Activated naive CD4-positive, alpha-beta T cell treated with anti-CD3 and anti-CD28 coated beads, Interleukin-2, amount 50 U/mL, for 24 hours (primary cell): ENCODE measurements around the gene RAB27B.

Source experiments
- H3K27ac Mint-ChIP-seq: one replicate; pipeline ENCODE4 v1.8.0; 2021; ENCODE audit warnings: mild to moderate bottlenecking, mixed read lengths
- H3K27me3 Mint-ChIP-seq: one replicate; pipeline ENCODE4 v1.8.0; 2021; ENCODE audit warnings: mixed read lengths
- H3K36me3 Mint-ChIP-seq: one replicate; pipeline ENCODE4 v1.8.0; 2021; ENCODE audit warnings: mixed read lengths
- H3K4me1 Mint-ChIP-seq: one replicate; pipeline ENCODE4 v1.8.0; 2021; ENCODE audit warnings: mixed read lengths
- H3K4me3 Mint-ChIP-seq: one replicate; pipeline ENCODE4 v1.8.0; 2021; ENCODE audit warnings: mild to moderate bottlenecking, mixed read lengths
- H3K9me3 Mint-ChIP-seq: one replicate; pipeline ENCODE4 v1.8.0; 2021; ENCODE audit warnings: mixed read lengths

RAB27B gene, protein sequence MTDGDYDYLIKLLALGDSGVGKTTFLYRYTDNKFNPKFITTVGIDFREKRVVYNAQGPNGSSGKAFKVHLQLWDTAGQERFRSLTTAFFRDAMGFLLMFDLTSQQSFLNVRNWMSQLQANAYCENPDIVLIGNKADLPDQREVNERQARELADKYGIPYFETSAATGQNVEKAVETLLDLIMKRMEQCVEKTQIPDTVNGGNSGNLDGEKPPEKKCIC

GRCh38 chr18:54828281-54828881, at the start of gene RAB27B:
Gene RAB27B (plus strand): TSS chr18:54828477. CDS start chr18:54877586, 49,109 bp downstream.
- H3K4me1 Mint-ChIP-seq = peaks cover 28% of the 10 kb centered on the region
- peak within 1 kb of the TSS; percentile 87 for H3K4me3 Mint-ChIP-seq
- H3K27me3 Mint-ChIP-seq = peaks cover 8% of the 10 kb centered on the region
- H3K27ac Mint-ChIP-seq = no peak within 1 kb of the TSS
- peaks cover 3% of the 10 kb centered on the region for H3K36me3 Mint-ChIP-seq
- peaks cover 6% of the 10 kb centered on the region for H3K9me3 Mint-ChIP-seq

DNA sequence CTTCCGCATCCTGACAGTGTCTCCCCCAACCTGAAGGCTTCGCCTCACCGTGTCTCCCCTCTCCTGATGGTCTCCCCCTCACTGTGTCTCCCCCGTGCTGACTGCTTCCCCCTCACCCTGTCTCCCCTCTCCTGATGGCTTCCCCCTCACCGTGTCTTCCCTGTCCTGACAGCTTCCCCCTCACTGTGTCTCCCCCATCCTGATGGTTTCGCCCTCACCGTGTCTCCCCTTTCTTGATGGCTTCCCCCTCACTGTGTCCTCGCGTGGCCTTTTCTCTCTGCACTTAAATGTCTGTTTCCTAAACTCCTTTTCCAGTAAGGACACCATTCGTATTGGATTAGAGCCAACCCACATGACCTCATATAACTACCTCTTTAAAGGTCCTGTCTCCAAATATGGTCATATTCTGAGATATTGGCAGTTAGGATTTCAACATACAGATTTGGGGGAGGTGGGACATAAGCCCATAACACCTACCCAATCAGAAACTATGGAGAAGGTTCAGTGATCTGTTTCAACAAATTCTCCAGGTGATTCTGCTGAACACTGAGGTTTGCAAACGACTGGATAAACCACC, 47.9 kb upstream of the RAB27B start:
- H3K9me3 Mint-ChIP-seq = no peaks in the 10 kb centered on the region
- no peak overlapping the region for H3K27ac Mint-ChIP-seq
- no peaks in the 10 kb centered on the region for H3K4me1 Mint-ChIP-seq
- H3K27me3 Mint-ChIP-seq = no peaks in the 10 kb centered on the region
- no peak overlapping the region for H3K4me3 Mint-ChIP-seq
- no peaks in the 10 kb centered on the region for H3K36me3 Mint-ChIP-seq

DNA sequence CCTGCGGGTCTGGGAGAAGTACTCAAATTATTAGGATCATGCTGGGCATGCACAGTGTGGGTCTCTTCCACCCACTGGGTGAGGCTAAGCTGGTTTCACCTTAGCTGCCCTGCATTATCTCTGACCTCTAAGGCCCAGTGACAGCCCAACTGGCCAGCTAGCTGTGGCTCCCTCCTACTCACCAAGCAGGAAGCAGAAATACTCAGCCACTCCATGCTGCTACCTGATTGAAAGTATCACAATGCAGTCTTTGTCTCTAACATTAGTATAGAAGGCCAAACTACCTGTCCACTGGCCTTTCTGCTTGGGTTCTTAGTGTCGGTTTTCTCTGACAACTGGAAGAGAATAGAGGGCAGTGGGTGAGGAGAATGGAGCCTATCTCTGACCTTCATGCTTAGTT, 47.3 kb upstream of the RAB27B start:
- Mint-ChIP-seq H3K4me1 (no peaks in the 10 kb centered on the region), H3K27ac (no peak overlapping the region), H3K36me3 (no peaks in the 10 kb centered on the region), H3K27me3 (peaks cover under 1% of the 10 kb centered on the region), H3K9me3 (no peaks in the 10 kb centered on the region), H3K4me3 (no peak overlapping the region)

- Mint-ChIP-seq H3K36me3 (no peaks in the 10 kb centered on the region), H3K27ac (no peak overlapping the region), H3K4me1 (no peaks in the 10 kb centered on the region), H3K9me3 (no peaks in the 10 kb centered on the region), H3K4me3 (no peak overlapping the region), H3K27me3 (peaks cover 1% of the 10 kb centered on the region)
Observed at GRCh38 chr18:54783139-54783538, 45.1 kb upstream of the RAB27B start.

DNA sequence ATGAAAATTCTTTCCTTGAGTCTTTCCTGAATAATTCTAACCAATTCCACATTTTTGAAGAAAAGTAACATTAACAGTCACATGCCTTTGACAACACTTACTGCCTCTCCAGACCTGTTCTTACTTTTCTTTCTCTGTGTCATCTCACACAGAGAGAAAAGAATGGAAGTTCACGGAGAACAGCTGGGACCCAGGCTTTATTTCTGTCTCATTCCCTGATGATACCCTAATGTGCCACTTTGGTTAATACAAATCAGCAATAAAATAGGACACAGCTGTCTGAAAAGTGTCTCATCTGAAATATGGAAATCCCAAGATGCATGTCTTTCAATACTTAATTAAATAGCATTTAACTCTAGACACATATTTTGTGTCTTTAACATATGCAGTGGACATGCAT, 42.1 kb upstream of the RAB27B start:
- H3K36me3 Mint-ChIP-seq = no peaks in the 10 kb centered on the region

GRCh38 chr18:54787121-54787520, 41.2 kb upstream of the RAB27B start:
- H3K4me1 Mint-ChIP-seq = no peaks in the 10 kb centered on the region
- no peak overlapping the region for H3K27ac Mint-ChIP-seq
- no peaks in the 10 kb centered on the region for H3K36me3 Mint-ChIP-seq
- peaks cover 1% of the 10 kb centered on the region for H3K27me3 Mint-ChIP-seq
- H3K4me3 Mint-ChIP-seq = no peak overlapping the region
- no peaks in the 10 kb centered on the region for H3K9me3 Mint-ChIP-seq

More for the DNA sequence above, 42.1 kb upstream of the RAB27B start:
- no peaks in the 10 kb centered on the region for H3K4me1 Mint-ChIP-seq
- no peak overlapping the region for H3K27ac Mint-ChIP-seq
- H3K4me3 Mint-ChIP-seq = no peak overlapping the region
- H3K9me3 Mint-ChIP-seq = no peaks in the 10 kb centered on the region
- peaks cover 1% of the 10 kb centered on the region for H3K27me3 Mint-ChIP-seq

DNA sequence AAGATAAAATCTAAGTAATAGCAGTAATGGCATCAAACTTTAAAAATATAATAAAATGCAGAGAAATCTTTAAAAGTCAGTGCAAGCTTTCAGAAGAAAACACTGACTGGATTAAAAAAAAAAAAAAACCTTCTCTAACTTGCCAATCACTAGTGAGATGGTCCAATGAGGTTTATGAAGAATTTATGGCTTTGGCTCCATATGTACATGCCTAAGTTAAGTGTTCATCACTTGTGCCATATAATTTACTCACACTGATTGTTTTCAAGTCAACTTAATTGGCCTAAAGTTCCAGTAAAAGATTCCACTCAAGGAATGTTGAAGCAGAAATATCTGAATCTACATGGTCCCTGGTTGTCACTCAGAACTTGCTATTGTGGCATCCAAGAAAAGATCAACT, 40.7 kb upstream of the RAB27B start:
- peaks cover 1% of the 10 kb centered on the region for H3K27me3 Mint-ChIP-seq
- no peaks in the 10 kb centered on the region for H3K36me3 Mint-ChIP-seq
- no peak overlapping the region for H3K4me3 Mint-ChIP-seq
- no peaks in the 10 kb centered on the region for H3K9me3 Mint-ChIP-seq
- no peaks in the 10 kb centered on the region for H3K4me1 Mint-ChIP-seq
- no peak overlapping the region for H3K27ac Mint-ChIP-seq

GRCh38 chr18:54790109-54790508, 38.2 kb upstream of the RAB27B start:
- Mint-ChIP-seq H3K36me3 (no peaks in the 10 kb centered on the region), H3K27me3 (peaks cover 1% of the 10 kb centered on the region), H3K9me3 (no peaks in the 10 kb centered on the region), H3K27ac (no peak overlapping the region), H3K4me1 (no peaks in the 10 kb centered on the region), H3K4me3 (no peak overlapping the region)

GRCh38 chr18:54791657-54792056, 36.6 kb upstream of the RAB27B start:
- H3K4me1 Mint-ChIP-seq = no peaks in the 10 kb centered on the region
- no peaks in the 10 kb centered on the region for H3K9me3 Mint-ChIP-seq
- no peaks in the 10 kb centered on the region for H3K27me3 Mint-ChIP-seq
- no peaks in the 10 kb centered on the region for H3K36me3 Mint-ChIP-seq
- H3K4me3 Mint-ChIP-seq = no peak overlapping the region
- no peak overlapping the region for H3K27ac Mint-ChIP-seq

GRCh38 chr18:54792079-54792478, 36.2 kb upstream of the RAB27B start:
- H3K4me3 Mint-ChIP-seq = no peak overlapping the region
- no peak overlapping the region for H3K27ac Mint-ChIP-seq
- no peaks in the 10 kb centered on the region for H3K4me1 Mint-ChIP-seq
- no peaks in the 10 kb centered on the region for H3K9me3 Mint-ChIP-seq
- no peaks in the 10 kb centered on the region for H3K36me3 Mint-ChIP-seq
- no peaks in the 10 kb centered on the region for H3K27me3 Mint-ChIP-seq

DNA sequence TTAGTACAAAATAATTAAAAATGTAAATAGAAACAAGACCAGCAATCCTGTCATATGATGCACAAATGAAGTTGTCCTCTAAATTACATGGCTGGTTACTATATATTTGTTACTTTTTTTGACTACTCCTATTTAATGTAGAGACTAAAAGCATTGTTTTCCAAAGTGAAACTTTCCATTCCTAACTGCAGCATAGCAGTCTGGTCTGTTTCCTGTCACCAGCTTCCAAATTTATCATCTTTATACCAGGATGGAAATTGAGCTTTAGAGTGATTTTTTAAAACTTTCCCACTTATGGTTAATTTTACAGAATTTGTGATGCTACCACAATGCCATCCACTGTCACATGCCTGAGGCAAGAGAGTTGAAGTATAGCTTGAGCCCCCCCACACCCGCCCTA, 33.5 kb upstream of the RAB27B start:
- no peaks in the 10 kb centered on the region for H3K4me1 Mint-ChIP-seq
- H3K9me3 Mint-ChIP-seq = no peaks in the 10 kb centered on the region
- H3K36me3 Mint-ChIP-seq = no peaks in the 10 kb centered on the region
- no peak overlapping the region for H3K27ac Mint-ChIP-seq
- H3K4me3 Mint-ChIP-seq = no peak overlapping the region
- no peaks in the 10 kb centered on the region for H3K27me3 Mint-ChIP-seq

DNA sequence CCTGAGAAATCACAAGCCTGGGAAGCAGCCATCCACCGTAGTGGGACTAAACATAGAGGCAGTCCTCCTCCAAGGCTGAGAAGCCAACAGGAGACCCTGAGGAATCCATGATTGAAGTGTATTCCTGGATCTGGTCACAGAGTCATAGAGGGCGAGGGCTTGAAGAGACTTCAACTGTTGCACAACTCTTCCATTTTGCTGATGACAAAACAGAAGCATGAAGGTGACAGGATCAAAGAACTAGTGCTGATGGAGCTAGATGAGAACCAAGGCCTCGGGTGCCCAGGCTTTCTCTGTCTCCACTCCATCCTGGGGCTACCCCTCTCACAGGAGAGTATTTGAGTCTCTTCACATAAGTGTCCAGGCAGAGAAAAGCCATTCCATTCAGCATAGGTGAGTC, 30.1 kb upstream of the RAB27B start:
- no peaks in the 10 kb centered on the region for H3K36me3 Mint-ChIP-seq
- no peak overlapping the region for H3K4me3 Mint-ChIP-seq
- no peaks in the 10 kb centered on the region for H3K4me1 Mint-ChIP-seq
- H3K27ac Mint-ChIP-seq = no peak overlapping the region
- H3K27me3 Mint-ChIP-seq = no peaks in the 10 kb centered on the region
- H3K9me3 Mint-ChIP-seq = no peaks in the 10 kb centered on the region

- H3K27me3 Mint-ChIP-seq = no peaks in the 10 kb centered on the region
- H3K4me3 Mint-ChIP-seq = no peak overlapping the region
- H3K9me3 Mint-ChIP-seq = no peaks in the 10 kb centered on the region
- H3K27ac Mint-ChIP-seq = no peak overlapping the region
- H3K4me1 Mint-ChIP-seq = peaks cover 13% of the 10 kb centered on the region
- H3K36me3 Mint-ChIP-seq = no peaks in the 10 kb centered on the region
Observed at GRCh38 chr18:54801374-54801773, 26.9 kb upstream of the RAB27B start.

- H3K9me3 Mint-ChIP-seq = no peaks in the 10 kb centered on the region
- no peaks in the 10 kb centered on the region for H3K27me3 Mint-ChIP-seq
- H3K4me1 Mint-ChIP-seq = peaks cover 13% of the 10 kb centered on the region
- H3K36me3 Mint-ChIP-seq = no peaks in the 10 kb centered on the region
- H3K27ac Mint-ChIP-seq = no peak overlapping the region
- H3K4me3 Mint-ChIP-seq = no peak overlapping the region
Observed at GRCh38 chr18:54802178-54802577, 26.1 kb upstream of the RAB27B start.

GRCh38 chr18:54802686-54803395, 25.4 kb upstream of the RAB27B start:
- no peak overlapping the region for H3K27ac Mint-ChIP-seq
- H3K9me3 Mint-ChIP-seq = no peaks in the 10 kb centered on the region
- no peaks in the 10 kb centered on the region for H3K27me3 Mint-ChIP-seq
- no peak overlapping the region for H3K4me3 Mint-ChIP-seq
- H3K36me3 Mint-ChIP-seq = no peaks in the 10 kb centered on the region
- peaks cover 13% of the 10 kb centered on the region for H3K4me1 Mint-ChIP-seq
